H9 (cell line): ENCODE measurements around the gene ALPG. TPM values are rescaled to one million over a fixed set of nuclear protein-coding genes. Genes with fewer than 3 reads are reported as not detected.

ENCODE experiments used
- DNase-seq: peaks from one replicate; pipeline ENCODE4 v3.0.0-alpha.2; 2017
- H2AFZ ChIP-seq: one replicate; pipeline ENCODE4 v1.6.1; 2013; ENCODE audit warnings: mild to moderate bottlenecking, low read length, control low read depth, moderate library complexity
- H2AK5ac ChIP-seq: 2 replicates; pipeline ENCODE4 v1.6.1; 2013; ENCODE audit warnings: low read length, control low read depth, mixed read lengths; ENCODE audit not compliant: insufficient read length
- H2BK120ac ChIP-seq: one replicate; pipeline ENCODE4 v1.6.1; 2013; ENCODE audit warnings: low read depth, mild to moderate bottlenecking, low read length, control low read depth, inconsistent platforms; ENCODE audit not compliant: poor library complexity, severe bottlenecking
- H2BK12ac ChIP-seq: 2 replicates; pipeline ENCODE4 v1.6.1; 2013; ENCODE audit warnings: low read length, control low read depth, mixed read lengths, low read depth; ENCODE audit not compliant: insufficient read length
- H2BK15ac ChIP-seq: 2 replicates; pipeline ENCODE4 v1.6.1; 2013; ENCODE audit warnings: low read depth, low read length, control low read depth
- H2BK20ac ChIP-seq: one replicate; pipeline ENCODE4 v1.6.1; 2013; ENCODE audit warnings: low read depth, mild to moderate bottlenecking, low read length, control low read depth, inconsistent platforms; ENCODE audit not compliant: poor library complexity, severe bottlenecking
- H2BK5ac ChIP-seq: 2 replicates; pipeline ENCODE4 v1.6.1; 2013; ENCODE audit warnings: low read length, control low read depth, mixed read lengths; ENCODE audit not compliant: insufficient read length
- H3K14ac ChIP-seq: 2 replicates; pipeline ENCODE4 v1.6.1; 2013; ENCODE audit warnings: low read length, control low read depth; ENCODE audit not compliant: insufficient read depth
- H3K18ac ChIP-seq: 2 replicates; pipeline ENCODE4 v1.6.1; 2013; ENCODE audit warnings: low read depth, mild to moderate bottlenecking, mixed read lengths, low read length, control low read depth; ENCODE audit not compliant: insufficient read length
- H3K23ac ChIP-seq: 2 replicates; pipeline ENCODE4 v1.6.1; 2013; ENCODE audit warnings: low read length, control low read depth, mixed read lengths, low read depth; ENCODE audit not compliant: insufficient read length
- H3K23me2 ChIP-seq: 2 replicates; pipeline ENCODE4 v1.6.1; 2013; ENCODE audit warnings: low read depth, mild to moderate bottlenecking, mixed read lengths, low read length, control low read depth; ENCODE audit not compliant: insufficient read length, poor library complexity, severe bottlenecking
- H3K27ac ChIP-seq: 2 replicates; pipeline ENCODE4 v1.5.1; 2013; ENCODE audit warnings: low read length, control low read depth, mixed read lengths, low read depth; ENCODE audit not compliant: insufficient read length
- H3K27me3 ChIP-seq: 2 replicates; pipeline ENCODE4 v1.6.1; 2013; ENCODE audit warnings: low read length, control low read depth, inconsistent platforms; ENCODE audit not compliant: insufficient read depth
- H3K4ac ChIP-seq: 2 replicates; pipeline ENCODE4 v1.6.1; 2013; ENCODE audit warnings: low read depth, mild to moderate bottlenecking, control low read depth, inconsistent platforms, low read length, moderate library complexity
- H3K4me1 ChIP-seq: 2 replicates; pipeline ENCODE4 v1.6.1; 2013; ENCODE audit warnings: low read length, control low read depth, inconsistent platforms; ENCODE audit not compliant: insufficient read depth
- H3K4me2 ChIP-seq: 2 replicates; pipeline ENCODE4 v1.6.1; 2013; ENCODE audit warnings: low read length, control low read depth, mixed read lengths; ENCODE audit not compliant: insufficient read length, insufficient read depth
- H3K56ac ChIP-seq: 2 replicates; pipeline ENCODE4 v1.6.1; 2013; ENCODE audit warnings: low read depth, mild to moderate bottlenecking, mixed read lengths, low read length, control low read depth; ENCODE audit not compliant: insufficient read length
- H3K79me1 ChIP-seq: 2 replicates; pipeline ENCODE4 v1.6.1; 2013; ENCODE audit warnings: low read depth, mild to moderate bottlenecking, moderate library complexity, low read length, control low read depth, inconsistent platforms; ENCODE audit not compliant: insufficient read depth, poor library complexity, severe bottlenecking
- H3K79me2 ChIP-seq: 2 replicates; pipeline ENCODE4 v1.6.1; 2013; ENCODE audit warnings: low read length, control low read depth, inconsistent platforms; ENCODE audit not compliant: insufficient read depth
- H3K9ac ChIP-seq: 2 replicates; pipeline ENCODE4 v1.6.1; 2013; ENCODE audit warnings: low read length, control low read depth, mixed read lengths; ENCODE audit not compliant: insufficient read length; ENCODE audit errors: extremely low read depth
- H3K9me3 ChIP-seq: one replicate; pipeline ENCODE4 v1.6.1; 2013; ENCODE audit warnings: low read depth, low read length, inconsistent platforms; ENCODE audit not compliant: control insufficient read depth
- H3T11ph ChIP-seq: one replicate; pipeline ENCODE4 v1.6.1; 2013; ENCODE audit warnings: mild to moderate bottlenecking, low read length, control low read depth, inconsistent platforms
- H4K20me1 ChIP-seq: one replicate; pipeline ENCODE4 v1.6.1; 2013; ENCODE audit not compliant: control insufficient read depth, insufficient read length, insufficient read depth
- H4K5ac ChIP-seq: 2 replicates; pipeline ENCODE4 v1.6.1; 2013; ENCODE audit warnings: low read depth, mild to moderate bottlenecking, mixed read lengths, low read length, control low read depth; ENCODE audit not compliant: insufficient read length
- H4K8ac ChIP-seq: replicated peaks from 2 replicates; pipeline ENCODE4 v1.6.1; 2013; ENCODE audit warnings: low read length, control low read depth, mixed read lengths, low read depth; ENCODE audit not compliant: insufficient read length
- H4K91ac ChIP-seq: 2 replicates; pipeline ENCODE4 v1.6.1; 2013; ENCODE audit warnings: low read depth, mild to moderate bottlenecking, moderate library complexity, mixed read lengths, low read length, control low read depth; ENCODE audit not compliant: insufficient read length
- H3K27ac Mint-ChIP-seq, 3 experiments: 2 replicates in 2 of 3; 3 replicates in 1 of 3; pipeline ENCODE4 v1.8.0; 2020 to 2021; ENCODE audit warnings: mixed read lengths in 3 of 3, mild to moderate bottlenecking in 1 of 3, moderate library complexity in 1 of 3
- H3K27me3 Mint-ChIP-seq: 2 replicates; pipeline ENCODE4 v1.8.0; 2021; ENCODE audit warnings: low read depth, mild to moderate bottlenecking, moderate library complexity, mixed read lengths
- H3K36me3 Mint-ChIP-seq, 3 experiments: 2 replicates in 2 of 3; 3 replicates in 1 of 3; pipeline ENCODE4 v1.8.0; 2020 to 2021; ENCODE audit warnings: low read depth in 3 of 3, mixed read lengths in 3 of 3; ENCODE audit not compliant: insufficient read depth in 1 of 3
- H3K4me1 Mint-ChIP-seq, 2 experiments: 2 replicates each; pipeline ENCODE4 v1.8.0; 2020; ENCODE audit warnings: mixed read lengths in 2 of 2
- H3K4me3 Mint-ChIP-seq, 2 experiments: 2 replicates in 1 of 2; 3 replicates in 1 of 2; pipeline ENCODE4 v1.8.0; 2020 to 2021; ENCODE audit warnings: mild to moderate bottlenecking in 2 of 2, mixed read lengths in 2 of 2, moderate library complexity in 1 of 2
- H3K9me3 Mint-ChIP-seq, 2 experiments: 2 replicates in 1 of 2; 3 replicates in 1 of 2; pipeline ENCODE4 v1.8.0; 2020; ENCODE audit warnings: mild to moderate bottlenecking in 2 of 2, mixed read lengths in 2 of 2, moderate library complexity in 1 of 2
- CTCF ChIP-seq: fragments of 200-600 bp; sonication (generic); conservative IDR thresholded peaks from 3 replicates; pipeline ENCODE4 v1.8.0; 2021; ENCODE audit warnings: antibody characterized with exemption, mild to moderate bottlenecking
- WGBS: extraction: QIAGEN DNeasy Blood & Tissue Kit; methylation state at CpG from one replicate; pipeline ENCODE4 v1.1.7; 2013; ENCODE audit warnings: missing lambda C conversion rate, low lambda C conversion rate, mixed read lengths; ENCODE audit not compliant: insufficient read length; ENCODE audit errors: extremely low coverage; 5-methylcytosine and 5-hydroxymethylcytosine counted together
- long read RNA-seq: library from polyadenylated mRNA; unstranded; transcript quantifications from one replicate; pipeline ENCODE4 v2.0.0, GENCODE V29; 2020
- total RNA-seq: library from RNA; stranded (reverse); gene quantifications from 2 replicates; pipeline ENCODE4 v1.2.1, GENCODE V29; 2021

ALPG gene
- total RNA-seq, result 1.3 and 1.4 TPM in 2 replicates
- long read RNA-seq, transcript ALPG-201 (11 exons, 2,493 nt), result major isoform, 9 of 11 reads
- long read RNA-seq, partial matches to known transcripts, result 2 of 11 reads
- long read RNA-seq, other reads (novel, unspliced or antisense), result 0 of 11 reads

GRCh38 chr2:232406556-232407310 is at the start of gene ALPG:
Gene ALPG, plus strand, starts transcription at chr2:232406844. Its CDS starts 51 bp downstream, at chr2:232406895.
- H3K4me2 ChIP-seq, result no peak within 1 kb of the TSS
- no peak within 1 kb of the TSS for H2BK12ac ChIP-seq
- Mint-ChIP-seq H3K27me3 (peaks cover 2% of the 10 kb centered on the region; the same call in 1 of the 2 replicates), H3K4me3 (peak within 1 kb of the TSS in 1 of 2 experiments; percentile 32; a peak in 2 of 5 replicates), H3K36me3 (peaks cover 0 to 65% (median 10%) of the 10 kb centered on the region in 3 experiments; a peak in 5 of 7 replicates), H3K9me3 (no peaks in the 10 kb centered on the region), H3K27ac (peak within 1 kb of the TSS in 1 of 3 experiments; percentile 53; a peak in 1 of 7 replicates), H3K4me1 (peaks cover 10 to 17% of the 10 kb centered on the region in 2 experiments)
- H4K91ac ChIP-seq, result no peak within 1 kb of the TSS
- H3K27me3 ChIP-seq, result no peaks in the 10 kb centered on the region
- no peaks in the 10 kb centered on the region for H3K9me3 ChIP-seq
- H4K20me1 ChIP-seq, result no peaks in the 10 kb centered on the region
- no peak within 1 kb of the TSS; the same call in 1 of the 2 replicates for H2BK15ac ChIP-seq
- H2BK20ac ChIP-seq, result no peak within 1 kb of the TSS
- H3K4ac ChIP-seq, result no peak within 1 kb of the TSS
- no peak within 1 kb of the TSS for H4K8ac ChIP-seq
- no peak within 1 kb of the TSS for H3K23ac ChIP-seq
- H4K5ac ChIP-seq, result no peak within 1 kb of the TSS
- H3K79me1 ChIP-seq, result no peaks in the 10 kb centered on the region
- H3K27ac ChIP-seq, result no peak within 1 kb of the TSS
- H3T11ph ChIP-seq, result no peak within 1 kb of the TSS
- no peak for DNase-seq
- no peak within 1 kb of the TSS for H2AK5ac ChIP-seq
- no peak within 1 kb of the TSS for H3K9ac ChIP-seq
- H2AFZ ChIP-seq, result no peak within 1 kb of the TSS
- H2BK120ac ChIP-seq, result no peak within 1 kb of the TSS
- no peaks in the 10 kb centered on the region for H3K23me2 ChIP-seq
- H2BK5ac ChIP-seq, result no peak within 1 kb of the TSS
- H3K56ac ChIP-seq, result no peak within 1 kb of the TSS
- H3K4me1 ChIP-seq, result no peaks in the 10 kb centered on the region
- H3K79me2 ChIP-seq, result no peaks in the 10 kb centered on the region
- WGBS, result no CpG with 5 or more reads among the region's 17 CpGs
- no peak within 1 kb of the TSS for H3K18ac ChIP-seq
- no peak within 1 kb of the TSS for H3K14ac ChIP-seq
- no peak for TF ChIP-seq CTCF
